ENCODE measurements around the gene KCNRG.
"Not testable (repeated sequence)": the region's sequence is repeated elsewhere in the genome, so short reads cannot be mapped to it uniquely, and the experiment has no call there.

KCNRG gene

GRCh38 chr13:50012396-50013169, 2.7 kb upstream of the KCNRG start:
- no peak for DNase-seq

GRCh38 chr13:50014386-50014785, 858 bp upstream of the KCNRG start:
- no peak for DNase-seq

GRCh38 chr13:50015750-50016149, 506 bp downstream of the KCNRG start:
- DNase-seq = no peak

- DNase-seq = no peak
These were observed 1.2 kb downstream of the KCNRG start for GRCh38 chr13:50016444-50016843.

GRCh38 chr13:50017819-50018218, 2.6 kb downstream of the KCNRG start:
- no peak for DNase-seq

- DNase-seq = no peak
These were observed 10.2 kb downstream of the KCNRG start for GRCh38 chr13:50025436-50025835.

GRCh38 chr13:50026788-50027473, 11.7 kb downstream of the KCNRG start:
- no peak for DNase-seq

- DNase-seq = no peak
These were observed 15.1 kb downstream of the KCNRG start for GRCh38 chr13:50030315-50030714.

- no peak for DNase-seq
These were observed 18.5 kb downstream of the KCNRG start for GRCh38 chr13:50033725-50034124.

GRCh38 chr13:50037788-50038187, 22.5 kb downstream of the KCNRG start:
- no peak for DNase-seq

GRCh38 chr13:50038266-50038665, 23.0 kb downstream of the KCNRG start:
- no peak for DNase-seq

GRCh38 chr13:50052478-50052877, 37.2 kb downstream of the KCNRG start:
- DNase-seq = no peak

GRCh38 chr13:50053844-50054243, 38.6 kb downstream of the KCNRG start:
- DNase-seq = no peak

GRCh38 chr13:50055454-50055853, 40.2 kb downstream of the KCNRG start:
- no peak for DNase-seq

- DNase-seq = no peak
These were observed 45.5 kb downstream of the KCNRG start for GRCh38 chr13:50060718-50061117.

GRCh38 chr13:50062336-50062735, 47.1 kb downstream of the KCNRG start:
- DNase-seq = not testable (repeated sequence)

GRCh38 chr13:50065712-50066111, 50.5 kb downstream of the KCNRG start:
- no peak for DNase-seq

GRCh38 chr13:50068508-50068907, 53.3 kb downstream of the KCNRG start:
- no peak for DNase-seq

GRCh38 chr13:50069261-50069660, 54.0 kb downstream of the KCNRG start:
- DNase-seq = no peak

- DNase-seq = no peak
These were observed 54.9 kb downstream of the KCNRG start for GRCh38 chr13:50070186-50070585.

All from NCI-H2081 (cell line).